Measurements from ENCODE around the gene DCAF12. TPM values are rescaled to one million over a fixed set of nuclear protein-coding genes. Genes with fewer than 3 reads are reported as not detected.

Gene DCAF12
- polyA plus RNA-seq, 3 donors: 57.8 to 61.3 (median 59.5) TPM

Other genes with a start within 250 kb of the DCAF12 start
- gene UBAP2, start 77.8 kb downstream of the DCAF12 start, polyA plus RNA-seq (ENCODE audit: insufficient read length in 3 of 3): 10 to 100 TPM; 38.9 to 45.5 (median 44.6) TPM
- 10 to 100 TPM; 54.6 to 55.3 (median 55.0) TPM for gene UBAP1, start 52.3 kb upstream of the DCAF12 start, polyA plus RNA-seq (ENCODE audit: insufficient read length in 3 of 3)
- 1 to 10 TPM; 6.0 to 8.0 (median 7.1) TPM for gene KIF24, start 202.6 kb upstream of the DCAF12 start, polyA plus RNA-seq (ENCODE audit: insufficient read length in 3 of 3)
- gene NUDT2, start 202.9 kb upstream of the DCAF12 start, polyA plus RNA-seq (ENCODE audit: insufficient read length in 3 of 3): 10 to 100 TPM; 28.6 to 30.6 (median 30.5) TPM